ENCODE results near the gene PRKCA.
"Not testable (repeated sequence)": the region's sequence is repeated elsewhere in the genome, so short reads cannot be mapped to it uniquely, and the experiment has no call there.

PRKCA gene

DNA sequence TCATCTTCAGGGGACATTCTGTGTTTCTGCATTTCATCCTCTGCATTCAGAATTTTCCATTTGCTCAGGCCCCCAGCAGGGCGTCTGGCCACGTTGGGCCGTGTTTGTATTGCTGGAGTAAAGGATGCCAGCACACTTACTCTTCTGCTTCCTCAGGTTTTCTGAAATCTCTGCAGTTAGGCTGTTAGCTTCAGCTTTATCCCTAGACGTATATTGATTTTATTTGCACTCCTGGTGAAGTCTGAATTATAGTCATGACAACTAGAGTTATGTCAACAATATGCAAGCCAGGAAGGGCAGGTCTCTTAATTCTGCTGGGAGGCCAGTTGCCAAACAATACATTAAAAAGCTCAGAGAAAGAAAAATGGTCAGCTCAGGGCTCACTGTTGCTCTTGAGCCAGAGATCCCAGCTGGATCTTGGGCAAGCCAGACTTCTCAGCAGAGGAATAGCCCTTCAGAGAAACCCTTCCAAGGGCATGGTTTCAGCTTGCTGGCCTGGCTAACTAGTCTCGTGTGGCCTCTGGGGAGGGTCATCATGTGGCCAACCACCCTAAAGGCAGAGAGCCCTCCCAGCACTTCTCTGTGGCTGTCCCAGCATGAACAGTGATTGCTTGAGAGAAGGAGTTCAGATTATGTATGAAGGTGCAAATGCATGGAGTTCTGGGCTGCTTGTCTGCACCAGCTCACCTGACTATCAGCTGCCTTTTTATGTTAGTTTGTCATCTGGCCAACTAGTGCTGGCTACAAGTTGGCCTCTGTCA is 422.3 kb downstream of the PRKCA start:
- TF ChIP-seq EZH2phosphoT487 (IDR thresholded peaks at IDR 0.05; ENCODE audit: borderline replicate concordance, low read length) (no peak), CTCF (IDR thresholded peaks at IDR 0.05; ENCODE audit: low read depth, low read length, poor library complexity, severe bottlenecking) (no peak)
- H3K9me3 ChIP-seq (ENCODE audit: control insufficient read depth, insufficient read depth, low read length), result no peaks in the 10 kb centered on the region
- no peaks in the 10 kb centered on the region for H4K20me1 ChIP-seq (ENCODE audit: control insufficient read depth, insufficient read depth, low read depth, low read length)
- H3K79me2 ChIP-seq (ENCODE audit: control insufficient read depth, low read length), result no peaks in the 10 kb centered on the region
- no peak overlapping the region for H3K4me2 ChIP-seq (ENCODE audit: low read length)
- no peaks in the 10 kb centered on the region for H3K9me2 ChIP-seq (replicated peaks; ENCODE audit: control insufficient read depth, low read length)
- no peaks in the 10 kb centered on the region for H3F3A ChIP-seq (ENCODE audit: control insufficient read depth, insufficient read depth)
- peaks cover 12% of the 10 kb centered on the region for H3K4me1 ChIP-seq (ENCODE audit: control insufficient read depth, low read length)
- no peak overlapping the region for H3K27ac ChIP-seq (ENCODE audit: low read depth, low read length)
- H3K27me3 ChIP-seq (ENCODE audit: control insufficient read depth, low read length), result no peaks in the 10 kb centered on the region
- no peaks in the 10 kb centered on the region for H3K36me3 ChIP-seq (ENCODE audit: control insufficient read depth, low read length)
- no peak overlapping the region for H3K4me3 ChIP-seq (ENCODE audit: low read length)

GRCh38 chr17:66725438-66725837 is 423.0 kb downstream of the PRKCA start:
- H3K9me3 ChIP-seq (ENCODE audit: control insufficient read depth, insufficient read depth, low read length); H4K20me1 ChIP-seq (ENCODE audit: control insufficient read depth, insufficient read depth, low read depth, low read length); H3F3A ChIP-seq (ENCODE audit: control insufficient read depth, insufficient read depth); H3K27ac ChIP-seq (ENCODE audit: low read depth, low read length); H3K79me2 ChIP-seq (ENCODE audit: control insufficient read depth, low read length); H3K4me2 ChIP-seq (ENCODE audit: low read length); H3K36me3 ChIP-seq (ENCODE audit: control insufficient read depth, low read length); H3K27me3 ChIP-seq (ENCODE audit: control insufficient read depth, low read length); H3K9me2 ChIP-seq (replicated peaks; ENCODE audit: control insufficient read depth, low read length); H3K4me3 ChIP-seq (ENCODE audit: low read length): not testable (repeated sequence)
- H3K4me1 ChIP-seq (ENCODE audit: control insufficient read depth, low read length), result peaks cover 12% of the 10 kb centered on the region

DNA sequence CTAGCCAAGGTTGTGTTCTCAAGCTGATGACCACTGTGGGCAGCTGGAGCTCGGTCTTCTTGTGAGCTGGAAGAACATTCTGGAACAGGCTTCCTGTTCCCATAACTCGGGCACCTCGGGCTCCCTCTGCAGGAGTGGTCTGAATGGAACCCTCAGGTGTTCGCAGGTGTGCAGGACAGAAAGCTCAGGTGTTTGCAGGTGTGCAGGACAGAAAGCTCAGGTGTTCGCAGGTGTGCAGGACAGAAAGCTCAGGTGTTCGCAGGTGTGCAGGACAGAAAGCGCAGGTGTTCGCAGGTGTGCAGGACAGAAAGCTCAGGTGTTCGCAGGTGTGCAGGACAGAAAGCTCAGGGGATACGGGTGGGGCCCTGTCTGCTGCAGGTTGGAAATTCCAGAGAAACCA is 423.5 kb downstream of the PRKCA start:
- no peak for TF ChIP-seq EZH2phosphoT487 (IDR thresholded peaks at IDR 0.05; ENCODE audit: borderline replicate concordance, low read length)
- TF ChIP-seq CTCF (IDR thresholded peaks at IDR 0.05; ENCODE audit: low read depth, low read length, poor library complexity, severe bottlenecking), result no peak
- Histone ChIP-seq H3K4me1 (ENCODE audit: control insufficient read depth, low read length) (peaks cover 12% of the 10 kb centered on the region), H3K36me3 (ENCODE audit: control insufficient read depth, low read length) (no peaks in the 10 kb centered on the region), H3F3A (ENCODE audit: control insufficient read depth, insufficient read depth) (no peaks in the 10 kb centered on the region), H3K9me3 (ENCODE audit: control insufficient read depth, insufficient read depth, low read length) (no peaks in the 10 kb centered on the region), H3K9me2 (replicated peaks; ENCODE audit: control insufficient read depth, low read length) (no peaks in the 10 kb centered on the region), H4K20me1 (ENCODE audit: control insufficient read depth, insufficient read depth, low read depth, low read length) (no peaks in the 10 kb centered on the region), H3K27ac (ENCODE audit: low read depth, low read length) (no peak overlapping the region), H3K79me2 (ENCODE audit: control insufficient read depth, low read length) (no peaks in the 10 kb centered on the region), H3K4me3 (ENCODE audit: low read length) (no peak overlapping the region), H3K27me3 (ENCODE audit: control insufficient read depth, low read length) (no peaks in the 10 kb centered on the region), H3K4me2 (ENCODE audit: low read length) (no peak overlapping the region)

DNA sequence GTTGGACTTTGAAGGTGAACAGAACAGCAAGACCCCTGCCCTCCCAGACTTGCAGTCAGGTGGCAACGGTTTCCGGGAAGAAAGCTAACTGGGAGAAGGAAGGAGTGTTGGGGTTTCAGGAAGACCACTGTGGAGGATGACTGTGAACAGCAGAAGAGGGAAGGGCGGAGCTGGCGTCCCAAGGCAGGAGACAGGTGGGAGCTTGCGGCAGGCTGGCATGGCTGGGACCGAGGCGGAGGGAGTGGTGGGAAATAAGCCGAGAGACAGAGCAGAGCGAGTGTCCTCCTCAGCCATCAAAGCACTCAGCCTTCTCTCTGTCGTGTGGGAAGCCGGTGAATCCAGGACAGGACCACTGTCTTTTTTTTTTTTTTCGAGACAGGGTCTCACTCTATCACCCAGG is 424.0 kb downstream of the PRKCA start:
- Histone ChIP-seq H3K9me3 (ENCODE audit: control insufficient read depth, insufficient read depth, low read length) (no peaks in the 10 kb centered on the region), H3K27ac (ENCODE audit: low read depth, low read length) (no peak overlapping the region), H3K27me3 (ENCODE audit: control insufficient read depth, low read length) (no peaks in the 10 kb centered on the region), H3K9me2 (replicated peaks; ENCODE audit: control insufficient read depth, low read length) (no peaks in the 10 kb centered on the region), H3K4me2 (ENCODE audit: low read length) (no peak overlapping the region), H3K4me3 (ENCODE audit: low read length) (no peak overlapping the region), H3K4me1 (ENCODE audit: control insufficient read depth, low read length) (peaks cover 12% of the 10 kb centered on the region), H3F3A (ENCODE audit: control insufficient read depth, insufficient read depth) (no peaks in the 10 kb centered on the region), H3K79me2 (ENCODE audit: control insufficient read depth, low read length) (no peaks in the 10 kb centered on the region), H3K36me3 (ENCODE audit: control insufficient read depth, low read length) (no peaks in the 10 kb centered on the region), H4K20me1 (ENCODE audit: control insufficient read depth, insufficient read depth, low read depth, low read length) (no peaks in the 10 kb centered on the region)
- TF ChIP-seq EZH2phosphoT487 (IDR thresholded peaks at IDR 0.05; ENCODE audit: borderline replicate concordance, low read length) (no peak), CTCF (IDR thresholded peaks at IDR 0.05; ENCODE audit: low read depth, low read length, poor library complexity, severe bottlenecking) (no peak)

Measured in DOHH2 (cell line).